HG03469 (cell line): ENCODE data around the gene ATP5F1E.
A peak's percentile ranks its signal among the peaks of the same experiment; 100 is the strongest.
"Not testable (repeated sequence)": the region's sequence is repeated elsewhere in the genome, so short reads cannot be mapped to it uniquely, and the experiment has no call there.

ENCODE experiments used
- ATAC-seq: cut with Tn5 transposase; IDR thresholded peaks from one replicate; pipeline ENCODE4 v1.9.1; 2021; ENCODE audit warnings: mild to moderate bottlenecking, moderate library complexity, moderate number of reproducible peaks; ENCODE audit not compliant: unreplicated experiment

Gene ATP5F1E

DNA sequence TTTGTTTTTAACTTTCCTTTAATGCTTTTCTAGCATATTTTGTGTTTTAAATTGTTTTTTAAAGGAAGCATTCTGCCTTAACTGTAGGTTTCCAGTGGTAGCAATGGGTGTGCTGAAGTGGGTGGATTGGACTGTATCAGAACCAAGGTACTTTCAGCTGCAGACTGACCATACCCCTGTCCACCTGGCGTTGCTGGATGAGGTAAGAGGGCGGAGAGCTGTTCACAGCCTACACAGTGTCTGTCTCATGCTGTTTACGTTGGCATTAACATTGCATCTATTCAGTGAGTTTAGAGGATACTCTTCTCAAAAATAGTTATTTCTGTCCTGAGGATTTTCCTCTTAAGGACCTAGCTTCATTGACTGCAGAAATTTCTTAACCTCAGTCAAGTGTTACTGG lies 39.2 kb downstream of the ATP5F1E start:
- no peak for ATAC-seq

- ATAC-seq, result no peak
Observed at GRCh38 chr20:58991715-58992114, 40.4 kb downstream of the ATP5F1E start.

DNA sequence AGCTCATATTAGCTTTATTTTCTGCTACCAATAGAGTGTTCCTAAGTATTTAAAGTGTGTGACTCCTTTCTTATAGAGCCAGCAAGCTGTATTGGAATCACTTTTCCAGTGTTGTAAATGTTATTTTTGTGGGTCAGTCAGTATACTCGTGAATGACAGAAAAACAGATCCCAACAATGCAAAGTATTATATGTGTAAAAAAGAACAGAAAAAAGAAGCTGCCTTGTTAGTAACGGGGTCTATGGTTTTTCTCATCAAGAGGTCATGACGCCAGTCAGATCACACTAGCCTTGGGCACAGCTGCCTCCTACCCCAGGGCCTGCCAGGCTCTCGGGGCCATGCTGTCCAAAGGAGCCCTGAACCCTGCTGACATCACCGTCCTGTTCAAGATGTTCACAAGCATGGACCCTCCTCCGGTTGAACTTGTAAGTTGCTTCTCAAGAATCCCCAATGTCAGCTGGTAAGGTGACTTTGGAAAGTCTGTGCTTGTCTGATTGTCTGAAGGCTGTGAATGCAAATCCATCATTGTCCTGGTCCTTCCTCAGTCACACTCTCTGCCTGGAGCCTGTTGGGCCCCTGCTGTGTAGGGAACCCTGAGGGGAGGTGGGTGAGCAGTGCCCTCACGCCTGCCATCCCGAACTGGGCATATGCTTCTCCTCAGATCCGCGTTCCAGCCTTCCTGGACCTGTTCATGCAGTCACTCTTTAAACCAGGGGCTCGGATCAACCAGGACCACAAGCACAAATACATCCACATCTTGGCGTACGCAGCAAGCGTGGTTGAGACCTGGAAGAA lies 41.3 kb downstream of the ATP5F1E start:
- no peak for ATAC-seq

DNA sequence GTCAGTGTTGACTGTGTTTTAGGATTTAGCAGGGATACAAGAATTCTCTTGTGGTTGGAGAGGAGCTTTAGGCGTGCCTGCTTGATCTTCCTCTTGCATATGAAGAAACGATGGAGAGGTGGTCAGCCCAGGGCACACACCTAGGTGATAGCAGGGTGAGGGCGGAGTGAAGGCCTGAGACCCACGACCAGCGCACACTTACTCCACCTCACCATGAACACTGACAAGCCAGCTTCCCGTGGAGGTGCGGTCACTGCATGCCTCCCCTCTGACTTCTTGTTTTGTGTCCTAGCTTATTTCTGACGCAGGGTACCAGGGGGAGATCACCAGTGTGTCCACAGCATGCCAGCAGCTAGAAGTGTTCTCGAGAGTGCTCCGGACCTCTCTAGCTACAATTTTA lies 42.9 kb downstream of the ATP5F1E start:
- ATAC-seq, result no peak

- ATAC-seq, result no peak
Observed at GRCh38 chr20:58988565-58988882, 43.6 kb downstream of the ATP5F1E start.

GRCh38 chr20:58987790-58988564 lies 44.2 kb downstream of the ATP5F1E start:
- ATAC-seq, result no peak

GRCh38 chr20:58986968-58987517 lies 45.1 kb downstream of the ATP5F1E start:
- no peak for ATAC-seq

- no peak for ATAC-seq
Observed at GRCh38 chr20:58986286-58986967, 45.7 kb downstream of the ATP5F1E start.

DNA sequence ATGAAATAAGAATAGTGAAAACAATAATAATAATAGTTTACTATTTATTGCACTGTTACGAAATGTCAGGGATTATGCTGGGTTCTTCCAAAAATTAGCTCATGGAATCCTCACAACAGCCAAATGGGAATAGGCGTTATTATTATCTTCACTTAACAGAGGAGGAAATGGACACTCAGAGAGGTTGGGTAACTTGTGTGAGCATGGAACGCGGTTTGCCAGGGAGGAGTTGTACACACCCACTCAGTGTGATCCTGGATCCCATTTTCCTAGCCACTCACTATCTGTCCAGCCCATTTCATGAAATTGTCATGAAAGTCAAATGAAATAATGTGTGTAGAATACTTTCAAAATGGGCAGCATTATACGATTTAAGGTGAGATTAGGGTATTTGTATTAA lies 46.5 kb downstream of the ATP5F1E start:
- no peak for ATAC-seq

DNA sequence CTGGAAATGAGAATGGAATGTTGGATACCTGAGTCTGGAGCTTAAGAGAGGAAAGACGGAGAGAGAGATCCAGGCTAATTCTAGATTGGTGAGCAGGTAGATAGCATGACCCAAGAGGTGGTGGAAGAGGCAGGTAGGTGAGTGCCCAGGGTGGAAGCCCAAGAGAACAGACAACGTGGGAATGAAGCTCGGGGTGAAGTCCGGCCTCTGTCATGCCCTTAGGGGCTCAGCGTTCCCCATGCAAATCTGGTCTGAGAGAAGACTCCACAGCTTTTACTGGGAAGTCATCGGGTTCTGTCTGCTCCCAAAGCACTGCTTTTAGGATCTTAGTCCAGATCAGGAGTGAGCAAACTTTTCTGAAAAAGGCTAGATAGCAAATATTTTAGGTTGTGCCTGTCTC lies 47.4 kb downstream of the ATP5F1E start:
- no peak for ATAC-seq

GRCh38 chr20:58983115-58983468 lies 49.0 kb downstream of the ATP5F1E start:
- ATAC-seq, result not testable (repeated sequence)

DNA sequence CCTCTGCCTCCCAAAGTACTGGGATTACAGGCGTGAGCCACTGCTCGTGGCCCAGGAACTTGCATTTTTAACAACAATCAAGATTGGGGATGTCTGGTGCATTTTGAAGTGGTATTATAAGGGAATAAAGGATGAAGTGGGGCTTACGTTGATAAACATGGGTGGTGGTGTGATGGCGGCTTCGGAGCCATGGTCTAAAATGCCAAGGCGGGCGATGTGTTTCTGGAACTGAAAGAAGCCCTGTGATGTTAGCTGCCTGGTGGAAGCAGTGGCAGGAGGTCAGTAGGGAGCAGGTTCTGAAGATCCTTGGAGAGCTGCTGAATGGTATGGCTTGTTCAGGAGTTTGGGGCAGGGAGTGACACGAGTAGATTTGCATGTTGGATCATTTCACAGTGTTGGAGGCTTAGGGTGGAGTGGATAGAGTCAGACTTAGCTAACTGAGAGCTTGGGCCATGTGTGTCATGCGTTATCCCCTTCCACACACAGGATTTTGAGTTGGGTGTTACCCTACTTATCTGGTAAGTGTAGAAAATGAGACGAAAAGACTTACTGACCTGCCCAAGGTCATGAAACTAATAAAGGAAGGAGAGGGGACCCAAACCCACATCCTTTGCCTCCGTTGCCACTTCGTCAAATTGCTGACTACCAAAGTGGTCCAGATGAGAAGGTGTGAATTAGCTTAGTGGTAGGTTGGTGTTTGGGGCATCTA lies 49.6 kb downstream of the ATP5F1E start:
- no peak for ATAC-seq

DNA sequence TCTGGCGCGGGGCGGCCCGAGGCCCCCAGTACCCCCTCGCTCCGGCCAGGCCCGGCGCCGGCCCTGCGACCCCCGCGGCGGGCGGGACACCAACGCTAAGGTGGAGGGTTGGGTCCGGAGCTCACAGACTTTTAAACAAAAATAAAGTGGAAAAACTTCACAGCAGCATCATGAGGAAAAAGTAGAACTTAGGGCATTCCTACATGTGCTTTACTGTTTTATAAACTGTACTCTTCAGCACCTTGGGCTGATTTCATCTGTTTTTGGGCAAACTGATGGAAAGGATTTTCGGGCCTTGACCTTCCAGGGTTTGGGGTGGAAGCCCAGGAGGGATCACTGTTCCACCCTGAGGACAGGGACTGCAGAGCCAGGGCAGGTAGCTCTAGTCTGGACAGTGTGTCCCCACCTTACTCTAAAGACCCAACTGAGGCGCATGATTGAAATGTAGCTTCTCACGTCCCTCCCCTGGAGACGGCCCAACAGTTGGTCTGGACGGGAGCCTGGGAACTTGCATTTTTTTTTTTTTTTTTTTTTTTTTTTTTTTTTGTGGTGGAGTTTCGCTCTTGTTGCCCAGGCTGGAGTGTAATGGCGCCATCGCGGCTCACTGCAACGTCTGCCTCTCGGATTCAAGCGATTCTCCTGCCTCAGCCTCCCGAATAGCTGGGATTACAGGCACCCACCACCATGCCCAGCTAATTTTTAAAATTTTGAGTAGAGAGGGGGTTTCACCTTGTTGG lies 50.3 kb downstream of the ATP5F1E start:
- no peak for ATAC-seq

- ATAC-seq, result peak; percentile 51
Observed at GRCh38 chr20:58980711-58981627, 51.2 kb downstream of the ATP5F1E start, which contains the start of gene NELFCD. Gene NELFCD, plus strand, starts transcription at chr20:58981256. Its CDS starts 54 bp downstream, at chr20:58981310.

DNA sequence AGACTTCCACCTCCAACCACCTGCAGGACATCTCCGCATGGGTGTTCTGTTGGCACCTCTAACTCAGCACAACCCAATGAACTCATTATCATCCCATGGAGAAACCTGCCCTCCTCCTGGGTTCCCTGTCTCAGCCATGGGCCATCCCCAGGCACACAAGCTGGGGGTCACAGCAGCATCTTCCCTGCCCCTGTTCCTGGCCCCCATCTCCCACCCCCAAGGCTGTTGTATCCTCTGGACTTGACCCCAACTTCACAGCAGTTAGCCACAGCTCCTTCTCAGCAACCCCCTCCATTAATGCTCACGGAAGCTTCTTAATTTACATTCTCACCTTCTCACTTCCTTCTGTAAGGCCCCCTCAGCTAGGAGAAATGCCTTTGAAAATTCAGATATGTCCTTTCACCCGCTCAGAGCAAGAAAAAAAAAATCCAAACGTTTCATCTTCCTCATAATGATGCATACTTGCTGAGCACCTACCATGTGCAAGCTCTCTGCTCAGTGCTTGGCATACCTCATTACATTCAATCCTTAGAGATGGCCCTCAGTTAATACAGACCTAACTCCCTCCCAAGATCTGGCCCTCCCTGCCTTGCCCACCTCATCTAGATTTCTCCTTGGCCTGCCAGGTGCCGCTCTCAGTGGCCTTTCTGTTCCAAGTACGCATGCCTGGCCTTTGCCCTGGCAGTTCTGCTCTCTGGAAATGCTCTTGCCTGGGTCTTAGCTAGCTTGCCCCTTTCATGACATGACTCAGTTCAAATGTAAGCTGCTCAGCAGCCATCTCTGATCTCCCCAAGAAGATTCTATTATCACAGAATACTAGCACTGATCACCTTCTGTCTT lies 53.6 kb downstream of the ATP5F1E start:
- ATAC-seq, result no peak

DNA sequence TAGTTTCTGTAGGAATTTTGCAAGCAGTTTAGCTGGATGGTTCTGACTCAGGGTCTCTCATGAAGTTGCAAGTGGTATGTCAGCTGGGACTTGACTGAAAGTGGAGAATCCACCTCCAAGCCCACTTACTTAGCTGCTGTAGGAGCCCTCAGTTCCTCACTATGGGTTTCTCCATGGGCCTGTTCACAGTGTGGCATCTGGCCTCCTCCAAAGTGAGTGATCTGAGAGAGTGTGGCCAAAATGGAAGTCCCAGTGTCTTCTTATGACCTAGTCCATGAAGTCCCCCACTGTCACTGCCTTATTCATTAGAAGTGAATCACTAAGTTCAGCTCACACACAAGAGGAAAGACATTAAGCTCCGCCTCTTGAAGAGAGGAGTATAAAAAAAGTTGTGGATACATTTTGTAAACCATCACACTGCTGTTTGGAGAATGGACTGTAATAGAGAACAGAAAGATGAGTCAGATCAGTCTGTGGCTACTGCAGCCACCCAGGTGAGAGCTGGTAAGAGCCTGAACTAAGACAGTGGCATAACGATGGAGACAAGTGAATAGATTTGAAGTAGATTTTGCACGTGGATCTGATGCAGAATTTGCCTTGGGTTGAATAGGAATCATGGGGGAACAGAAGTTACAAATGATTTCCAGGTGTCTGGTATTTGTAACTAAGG lies 55.9 kb downstream of the ATP5F1E start:
- ATAC-seq, result no peak
